HCT116 (cell line): ENCODE measurements around the gene R3HDML. TPM values are rescaled to one million over a fixed set of nuclear protein-coding genes. Genes with fewer than 3 reads are reported as not detected.

Experiments
- ATAC-seq: fragments of 200-7000 bp; cut with Tn5 transposase; 2 replicates; pipeline ENCODE4 v1.9.1; 2020; ENCODE audit warnings: mild to moderate bottlenecking, moderate library complexity
- BruUV-seq: library from RNA; stranded (reverse); fragments of 400-500 nt; replicated peaks from 2 replicates; lab custom pipeline; 2021; lab: Mats Ljungman, UMichigan
- CTCF ChIA-PET: fragments of 300-600 bp; sonication (Branson Sonifier 250); formaldehyde crosslinking; loops from one replicate; lab custom pipeline; 2021; ENCODE audit warnings: antibody characterized with exemption; lab: Charles Lee
- POLR2A ChIA-PET: fragments of 300-600, 350-600 bp; sonication (Branson Sonifier 250); formaldehyde crosslinking; loops from one replicate; lab custom pipeline; 2021; ENCODE audit warnings: antibody characterized with exemption; lab: Charles Lee
- RAD21 ChIA-PET, 2 experiments: fragments of 300-600 bp; sonication (Branson Sonifier 250); formaldehyde crosslinking; loops; one replicate each; lab custom pipeline; 2023; ENCODE audit warnings: low total read pairs in 2 of 2; ENCODE audit not compliant: uncharacterized antibody in 2 of 2, unreplicated experiment in 2 of 2, low non-redundant PET in 1 of 2; lab: Charles Lee
- DNase-seq: peaks from one replicate; pipeline ENCODE4 v3.0.0-alpha.2; 2010; ENCODE audit warnings: low read depth, low spot score
- H2AFZ ChIP-seq: fragments of 200-600 bp; shearing (Covaris generic), sonication (generic); 2 replicates; pipeline ENCODE4 v1.6.1; 2017; ENCODE audit warnings: low read depth, mixed run types, mixed read lengths, antibody characterized with exemption, low read length; ENCODE audit not compliant: poor library complexity, severe bottlenecking
- H3K27ac ChIP-seq: 2 replicates; pipeline ENCODE4 v1.5.1; 2012; ENCODE audit warnings: low read depth, low read length
- H3K27me3 ChIP-seq: fragments of 200-600 bp; sonication (generic); 2 replicates; pipeline ENCODE4 v1.6.1; 2016; ENCODE audit warnings: mixed run types, low read length, mixed read lengths; ENCODE audit not compliant: insufficient read depth
- H3K36me3 ChIP-seq, 2 experiments: fragments of 200-500 bp in 1 of 2; fragments of 200-600 bp in 1 of 2; sonication (Bioruptor generic) in 1 of 2; sonication (generic) in 1 of 2; 2 replicates each; pipeline versions ENCODE4 v1.5.1 to v1.6.1; 2014 to 2016; ENCODE audit warnings: low read length in 2 of 2, inconsistent platforms in 1 of 2, mixed read lengths in 1 of 2, mixed run types in 1 of 2; ENCODE audit not compliant: insufficient read depth in 2 of 2, control insufficient read depth in 1 of 2
- H3K4me1 ChIP-seq, 2 experiments: fragments of 200-600 bp in 1 of 2; sonication (generic) in 1 of 2; 2 replicates each; pipeline versions ENCODE4 v1.5.1 to v1.6.1; 2012 to 2017; ENCODE audit warnings: low read length in 2 of 2, inconsistent platforms in 1 of 2, mild to moderate bottlenecking in 1 of 2, mixed read lengths in 1 of 2, mixed run types in 1 of 2, moderate library complexity in 1 of 2; ENCODE audit not compliant: insufficient read depth in 2 of 2, control insufficient read depth in 1 of 2
- H3K4me2 ChIP-seq: fragments of 200-600 bp; sonication (generic); 2 replicates; pipeline ENCODE4 v1.6.1; 2017; ENCODE audit warnings: mixed run types, low read length, mixed read lengths
- H3K4me3 ChIP-seq, 2 experiments: fragments of 200-600 bp in 1 of 2; sonication (generic) in 1 of 2; replicated peaks in 1 of 2; 2 replicates each; pipeline ENCODE4 v1.5.1; 2011 to 2016; ENCODE audit warnings: low read length in 2 of 2, control low read depth in 1 of 2, low read depth in 1 of 2, mild to moderate bottlenecking in 1 of 2, mixed read lengths in 1 of 2, mixed run types in 1 of 2
- H3K79me2 ChIP-seq: fragments of 200-600 bp; sonication (generic); 2 replicates; pipeline ENCODE4 v1.6.1; 2017; ENCODE audit warnings: mild to moderate bottlenecking, mixed run types, low read length, moderate library complexity, mixed read lengths; ENCODE audit not compliant: insufficient read depth
- H3K9ac ChIP-seq: fragments of 200-600 bp; sonication (generic); 2 replicates; pipeline ENCODE4 v1.6.1; 2016; ENCODE audit warnings: low read length, mixed read lengths
- H3K9me2 ChIP-seq: fragments of 200-600 bp; sonication (generic), shearing (Covaris generic); 2 replicates; pipeline ENCODE4 v1.6.1; 2017; ENCODE audit warnings: mixed run types, mild to moderate bottlenecking, moderate library complexity; ENCODE audit not compliant: insufficient read depth
- H3K9me3 ChIP-seq, 2 experiments: fragments of 200-500 bp in 1 of 2; fragments of 200-600 bp in 1 of 2; sonication (Bioruptor generic) in 1 of 2; sonication (generic) in 1 of 2; 2 replicates each; pipeline ENCODE4 v1.6.1; 2014 to 2017; ENCODE audit warnings: low read length in 2 of 2, mixed read lengths in 2 of 2, inconsistent platforms in 1 of 2, low read depth in 1 of 2, mild to moderate bottlenecking in 1 of 2, mixed run types in 1 of 2, moderate library complexity in 1 of 2; ENCODE audit not compliant: control insufficient read depth in 1 of 2, insufficient read depth in 1 of 2
- H4K20me1 ChIP-seq: fragments of 200-600 bp; sonication (generic), shearing (Covaris generic); 2 replicates; pipeline ENCODE4 v1.6.1; 2017; ENCODE audit warnings: mixed run types, mild to moderate bottlenecking, moderate library complexity; ENCODE audit not compliant: insufficient read depth
- CBX3 ChIP-seq: IDR thresholded peaks from 2 replicates; pipeline ENCODE4 v1.6.1; 2012; ENCODE audit warnings: low read depth
- CEBPB ChIP-seq: IDR thresholded peaks from 2 replicates; pipeline ENCODE4 v1.6.1; 2012; ENCODE audit warnings: low read depth
- CTCF ChIP-seq, 3 experiments: fragments of 200-600 bp in 1 of 3; sonication (generic) in 1 of 3; IDR thresholded peaks in 2 of 3; conservative IDR thresholded peaks in 1 of 3; 2 replicates each; pipeline ENCODE4 v1.5.1; 2012 to 2017; ENCODE audit warnings: low read depth in 2 of 3, low read length in 2 of 3, antibody characterized with exemption in 1 of 3, borderline replicate concordance in 1 of 3, control low read depth in 1 of 3, mild to moderate bottlenecking in 1 of 3, mixed read lengths in 1 of 3, mixed run types in 1 of 3, moderate library complexity in 1 of 3; ENCODE audit not compliant: insufficient read depth in 1 of 3
- EGR1 ChIP-seq: IDR thresholded peaks from 2 replicates; pipeline ENCODE4 v1.6.1; 2012; ENCODE audit warnings: low read depth
- ELF1 ChIP-seq: IDR thresholded peaks from 2 replicates; pipeline ENCODE4 v1.6.1; 2012; ENCODE audit warnings: low read depth, borderline replicate concordance
- EZH2 ChIP-seq: fragments of 200-600 bp; sonication (generic); IDR thresholded peaks from 2 replicates; pipeline ENCODE4 v1.6.1; 2017; ENCODE audit warnings: antibody characterized with exemption, mixed run types
- EZH2phosphoT487 ChIP-seq: fragments of 200-600 bp; IDR thresholded peaks from 2 replicates; pipeline ENCODE4 v1.6.1; 2018; ENCODE audit warnings: antibody characterized with exemption, borderline replicate concordance
- FOSL1 ChIP-seq: IDR thresholded peaks from 2 replicates; pipeline ENCODE4 v1.6.1; 2012; ENCODE audit warnings: low read depth
- JUND ChIP-seq: IDR thresholded peaks from 2 replicates; pipeline ENCODE4 v1.6.1; 2012
- SRF ChIP-seq: IDR thresholded peaks from 2 replicates; pipeline ENCODE4 v1.6.1; 2012; ENCODE audit warnings: low read depth
- TCF7L2 ChIP-seq: IDR thresholded peaks from 2 replicates; pipeline ENCODE4 v1.7.0; 2011; ENCODE audit warnings: borderline replicate concordance, inconsistent platforms; ENCODE audit not compliant: insufficient read depth, insufficient read length; ENCODE audit errors: extremely low read depth
- ZNF274 ChIP-seq: fragments of 200-500 bp; sonication (Bioruptor generic); IDR thresholded peaks from 2 replicates; pipeline ENCODE4 v1.6.1; 2014; ENCODE audit warnings: mild to moderate bottlenecking, low read depth, low read length, inconsistent platforms
- intact Hi-C: fragments of 100-400 bp; cut with micrococcal nuclease; formaldehyde crosslinking; loops from 2 replicates; pipeline ENCODE4 v1.10.0; 2022
- total RNA-seq: library from RNA; stranded (reverse); gene quantifications from one replicate; pipeline ENCODE4 v1.2.1, GENCODE V29; 2021; ENCODE audit not compliant: unreplicated experiment
- TF ChIP-seq, protein P1 (sequence below): IDR thresholded peaks from 2 replicates; pipeline ENCODE4 v1.6.1; 2012
- TF ChIP-seq, protein P2 (sequence below): IDR thresholded peaks from 2 replicates; pipeline ENCODE4 v1.6.1; 2012; ENCODE audit warnings: low read depth
- TF ChIP-seq, protein P3 (sequence below): IDR thresholded peaks from 2 replicates; pipeline ENCODE4 v1.6.1; 2012

R3HDML gene
- total RNA-seq, 1 experiment from 2014 or later, result not detected

DNA sequence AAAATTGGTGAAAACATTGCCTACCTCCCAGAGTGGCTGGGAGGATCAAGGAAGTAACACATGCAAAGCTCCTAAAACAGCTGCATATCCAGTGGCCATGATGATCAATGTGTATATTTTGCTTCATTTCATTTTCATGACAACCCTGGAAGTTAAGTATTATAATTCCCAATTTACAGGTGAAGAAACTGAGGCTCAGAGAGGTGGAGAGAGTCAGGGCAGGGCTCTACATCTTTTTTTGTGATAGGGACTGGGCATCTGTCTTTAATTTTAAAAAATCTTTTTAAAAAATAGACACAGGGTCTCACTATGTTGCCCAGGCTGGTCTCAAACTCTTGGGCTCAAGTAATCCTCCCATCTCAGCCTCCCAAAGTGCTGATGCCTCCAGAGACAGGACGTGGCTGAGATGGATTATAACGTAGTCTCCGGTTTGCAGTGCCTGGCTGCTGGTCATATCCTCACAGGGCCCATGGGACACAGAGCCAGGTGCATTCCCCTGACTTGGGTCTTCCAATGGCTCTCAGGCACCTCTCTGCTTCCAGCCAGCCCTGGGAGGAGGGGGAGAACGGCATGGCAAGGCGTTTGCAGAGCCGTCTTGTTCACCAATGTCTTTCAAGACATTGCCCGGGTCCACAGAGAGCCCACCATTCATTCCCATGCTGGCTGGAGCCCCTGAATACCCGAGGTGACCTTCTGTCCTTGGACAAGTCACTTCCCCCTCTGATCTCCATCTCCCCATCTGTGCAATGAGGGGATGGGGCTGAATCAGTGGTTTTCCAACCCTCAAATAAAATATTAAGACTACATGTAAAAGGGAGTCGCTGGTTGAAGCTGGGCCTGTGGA, 57.0 kb downstream of the R3HDML start:
- ATAC-seq, result no peak
- CTCF ChIA-PET, result interaction anchor here (1.5 kb wide), 1 partner anchor 9 kb away, joined by 3 read pairs; no protein-coding TSS in a partner anchor
- TF ChIP-seq EZH2phosphoT487 (no peak), CEBPB (no peak), ELF1 (no peak), SRF (no peak), CTCF (IDR thresholded peaks at IDR 0.05 in 2 of 3, conservative IDR thresholded peaks at IDR 0.05 in 1 of 3; ENCODE audit: borderline replicate concordance in 1 of 3, insufficient read depth in 1 of 3, low read depth in 2 of 3, low read length in 2 of 3) (no peak), CBX3 (no peak), FOSL1 (no peak), EGR1 (no peak), ZNF274 (no peak), TCF7L2 (no peak), EZH2 (no peak), JUND (no peak)
- TF ChIP-seq, protein P1, sequence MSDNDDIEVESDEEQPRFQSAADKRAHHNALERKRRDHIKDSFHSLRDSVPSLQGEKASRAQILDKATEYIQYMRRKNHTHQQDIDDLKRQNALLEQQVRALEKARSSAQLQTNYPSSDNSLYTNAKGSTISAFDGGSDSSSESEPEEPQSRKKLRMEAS, result no peak
- TF ChIP-seq, protein P2, sequence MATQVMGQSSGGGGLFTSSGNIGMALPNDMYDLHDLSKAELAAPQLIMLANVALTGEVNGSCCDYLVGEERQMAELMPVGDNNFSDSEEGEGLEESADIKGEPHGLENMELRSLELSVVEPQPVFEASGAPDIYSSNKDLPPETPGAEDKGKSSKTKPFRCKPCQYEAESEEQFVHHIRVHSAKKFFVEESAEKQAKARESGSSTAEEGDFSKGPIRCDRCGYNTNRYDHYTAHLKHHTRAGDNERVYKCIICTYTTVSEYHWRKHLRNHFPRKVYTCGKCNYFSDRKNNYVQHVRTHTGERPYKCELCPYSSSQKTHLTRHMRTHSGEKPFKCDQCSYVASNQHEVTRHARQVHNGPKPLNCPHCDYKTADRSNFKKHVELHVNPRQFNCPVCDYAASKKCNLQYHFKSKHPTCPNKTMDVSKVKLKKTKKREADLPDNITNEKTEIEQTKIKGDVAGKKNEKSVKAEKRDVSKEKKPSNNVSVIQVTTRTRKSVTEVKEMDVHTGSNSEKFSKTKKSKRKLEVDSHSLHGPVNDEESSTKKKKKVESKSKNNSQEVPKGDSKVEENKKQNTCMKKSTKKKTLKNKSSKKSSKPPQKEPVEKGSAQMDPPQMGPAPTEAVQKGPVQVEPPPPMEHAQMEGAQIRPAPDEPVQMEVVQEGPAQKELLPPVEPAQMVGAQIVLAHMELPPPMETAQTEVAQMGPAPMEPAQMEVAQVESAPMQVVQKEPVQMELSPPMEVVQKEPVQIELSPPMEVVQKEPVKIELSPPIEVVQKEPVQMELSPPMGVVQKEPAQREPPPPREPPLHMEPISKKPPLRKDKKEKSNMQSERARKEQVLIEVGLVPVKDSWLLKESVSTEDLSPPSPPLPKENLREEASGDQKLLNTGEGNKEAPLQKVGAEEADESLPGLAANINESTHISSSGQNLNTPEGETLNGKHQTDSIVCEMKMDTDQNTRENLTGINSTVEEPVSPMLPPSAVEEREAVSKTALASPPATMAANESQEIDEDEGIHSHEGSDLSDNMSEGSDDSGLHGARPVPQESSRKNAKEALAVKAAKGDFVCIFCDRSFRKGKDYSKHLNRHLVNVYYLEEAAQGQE, result no peak
- TF ChIP-seq, protein P3, sequence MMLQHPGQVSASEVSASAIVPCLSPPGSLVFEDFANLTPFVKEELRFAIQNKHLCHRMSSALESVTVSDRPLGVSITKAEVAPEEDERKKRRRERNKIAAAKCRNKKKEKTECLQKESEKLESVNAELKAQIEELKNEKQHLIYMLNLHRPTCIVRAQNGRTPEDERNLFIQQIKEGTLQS, result no peak
- no peak overlapping the region for H3K27ac ChIP-seq
- no peak overlapping the region for H3K4me2 ChIP-seq
- RAD21 ChIA-PET, result no interaction called here
- H4K20me1 ChIP-seq, result no peaks in the 10 kb centered on the region
- DNase-seq, result no peak
- H3K9ac ChIP-seq, result no peak overlapping the region
- no peaks in the 10 kb centered on the region for H3K9me3 ChIP-seq
- H3K4me1 ChIP-seq, result peaks cover 2% of the 10 kb centered on the region in 2 experiments; a peak in 1 of 4 replicates
- intact Hi-C loops, result no loop called here
- H3K79me2 ChIP-seq, result no peaks in the 10 kb centered on the region
- no peaks in the 10 kb centered on the region for H3K9me2 ChIP-seq
- POLR2A ChIA-PET, result no interaction called here
- H3K36me3 ChIP-seq, result no peaks in the 10 kb centered on the region
- H2AFZ ChIP-seq, result no peak overlapping the region
- BruUV-seq, result no TSS peak
- H3K27me3 ChIP-seq, result no peaks in the 10 kb centered on the region
- H3K4me3 ChIP-seq, result no peak overlapping the region
